Measurements from ENCODE around the gene TNFRSF6B. TPM values are rescaled to one million over a fixed set of nuclear protein-coding genes. Genes with fewer than 3 reads are reported as not detected.

The TNFRSF6B gene
- total RNA-seq, 5 donors from 2014 or later (not counting 1 experiment from before 2014, with no cell fraction given), result 0.37 to 1.5 (median 0.91) TPM; not detected in 1

Other genes starting within 250 kb of the TNFRSF6B start
- under 1 TPM; 0.19 to 0.49 (median 0.32) TPM for gene KCNQ2, start 224.0 kb upstream of the TNFRSF6B start, total RNA-seq
- 1 to 10 TPM in 3 of 5 donors, under 1 TPM in 2; 0.50 to 3.1 (median 1.1) TPM for gene EEF1A2, start 197.6 kb upstream of the TNFRSF6B start, total RNA-seq
- gene PPDPF, start 175.9 kb upstream of the TNFRSF6B start, total RNA-seq, result 100 to 1,000 TPM; 147 to 320 (median 300) TPM
- gene PTK6, start 159.3 kb upstream of the TNFRSF6B start, total RNA-seq, result under 1 TPM; 0.15 to 0.47 (median 0.23) TPM
- gene SRMS, start 148.9 kb upstream of the TNFRSF6B start, total RNA-seq, result not detected
- gene FNDC11, start 142.5 kb upstream of the TNFRSF6B start, total RNA-seq, result 1 to 10 TPM in 2 of 5 donors, under 1 TPM in 3; 0.38 to 1.8 (median 0.70) TPM
- gene HELZ2, start 122.4 kb upstream of the TNFRSF6B start, total RNA-seq, result 10 to 100 TPM; 31.6 to 73.0 (median 43.5) TPM
- gene GMEB2, start 69.6 kb upstream of the TNFRSF6B start, total RNA-seq, result 10 to 100 TPM; 20.7 to 30.3 (median 29.0) TPM
- 100 to 1,000 TPM in 3 of 5 donors, 10 to 100 TPM in 2; 92.9 to 121 (median 107) TPM for gene STMN3, start 43.2 kb upstream of the TNFRSF6B start, total RNA-seq
- 10 to 100 TPM; 30.7 to 41.6 (median 36.8) TPM for gene RTEL1, start 38.3 kb upstream of the TNFRSF6B start, total RNA-seq
- gene ARFRP1, start 11.3 kb downstream of the TNFRSF6B start, total RNA-seq, result 100 to 1,000 TPM in 2 of 5 donors, 10 to 100 TPM in 3; 58.5 to 102 (median 99.5) TPM
- gene ZGPAT, start 11.4 kb downstream of the TNFRSF6B start, total RNA-seq, result 10 to 100 TPM; 42.7 to 71.0 (median 59.0) TPM
- 100 to 1,000 TPM; 144 to 248 (median 172) TPM for gene LIME1, start 40.0 kb downstream of the TNFRSF6B start, total RNA-seq
- gene SLC2A4RG, start 43.1 kb downstream of the TNFRSF6B start, total RNA-seq, result 100 to 1,000 TPM; 110 to 173 (median 135) TPM
- gene ZBTB46, start 134.6 kb downstream of the TNFRSF6B start, total RNA-seq, result under 1 TPM; 0.20 to 0.95 (median 0.30) TPM
- not detected for gene ABHD16B, start 164.8 kb downstream of the TNFRSF6B start, total RNA-seq
- gene TPD52L2, start 168.6 kb downstream of the TNFRSF6B start, total RNA-seq, result 10 to 100 TPM; 27.8 to 44.1 (median 39.3) TPM
- gene DNAJC5, start 198.5 kb downstream of the TNFRSF6B start, total RNA-seq, result 10 to 100 TPM; 35.4 to 63.7 (median 54.9) TPM